K562 (cell line): ENCODE data around the gene WDR1. TPM values are rescaled to one million over a fixed set of nuclear protein-coding genes. Genes with fewer than 3 reads are reported as not detected.

Source experiments
- CBFA2T2 ChIP-seq: fragments of 450-650 bp; conservative IDR thresholded peaks from 2 replicates; pipeline ENCODE4 v1.6.1; 2017; ENCODE audit warnings: mild to moderate bottlenecking
- CBX5 ChIP-seq: IDR thresholded peaks from 2 replicates; pipeline ENCODE4 v1.6.1; 2014; ENCODE audit warnings: low read depth, borderline replicate concordance
- EGR1 ChIP-seq: fragments of 450-650 bp; conservative IDR thresholded peaks from 2 replicates; pipeline ENCODE4 v1.6.1; 2017; ENCODE audit warnings: mild to moderate bottlenecking
- HMBOX1 ChIP-seq: sonication (generic); IDR thresholded peaks from 2 replicates; pipeline ENCODE4 v1.6.1; 2016
- HNRNPL ChIP-seq: fragments of 200-400 bp; formaldehyde crosslinking; IDR thresholded peaks from 2 replicates; pipeline ENCODE4 v1.6.1; 2017; ENCODE audit warnings: low read depth, mild to moderate bottlenecking, low read length
- KAT7 ChIP-seq: sonication (generic); formaldehyde crosslinking; IDR thresholded peaks from 2 replicates; pipeline ENCODE4 v1.8.0; 2022; ENCODE audit warnings: missing genetic modification reagents, mild to moderate bottlenecking, borderline replicate concordance
- NRF1 ChIP-seq, 2 experiments: fragments of 450-650 bp; IDR thresholded peaks in 1 of 2; conservative IDR thresholded peaks in 1 of 2; 2 replicates each; pipeline ENCODE4 v1.6.1; 2014; ENCODE audit warnings: mild to moderate bottlenecking in 2 of 2
- POLR2A ChIP-seq: fragments of 450-650 bp; conservative IDR thresholded peaks from 2 replicates; pipeline ENCODE4 v1.6.1; 2016
- POLR2AphosphoS5 ChIP-seq: IDR thresholded peaks from 2 replicates; pipeline ENCODE4 v1.6.1; 2011; ENCODE audit warnings: mild to moderate bottlenecking, low read depth, low read length, moderate library complexity; ENCODE audit not compliant: control insufficient read depth, insufficient read depth
- POLR3A ChIP-seq: IDR thresholded peaks from 2 replicates; pipeline ENCODE4 v1.6.1; 2011; ENCODE audit warnings: borderline replicate concordance, mild to moderate bottlenecking, moderate library complexity; ENCODE audit not compliant: insufficient read length, insufficient read depth; ENCODE audit errors: extremely low read depth
- PRDM10 ChIP-seq: fragments of 450-650 bp; IDR thresholded peaks from 2 replicates; pipeline ENCODE4 v1.6.1; 2018; ENCODE audit not compliant: partially characterized antibody
- PRPF4 ChIP-seq: fragments of 200-400 bp; formaldehyde crosslinking; IDR thresholded peaks from one replicate; pipeline ENCODE4 v1.6.1; 2017; ENCODE audit warnings: low read length, low read depth, mild to moderate bottlenecking; ENCODE audit not compliant: insufficient read depth, poor library complexity, severe bottlenecking
- RBFOX2 ChIP-seq: fragments of 200-400 bp; formaldehyde crosslinking; IDR thresholded peaks from 2 replicates; pipeline ENCODE4 v1.6.1; 2017; ENCODE audit warnings: low read depth, mild to moderate bottlenecking, low read length, moderate library complexity
- RBM22 ChIP-seq: fragments of 200-400 bp; formaldehyde crosslinking; IDR thresholded peaks from 2 replicates; pipeline ENCODE4 v1.6.1; 2018; ENCODE audit warnings: low read length, low read depth; ENCODE audit not compliant: poor library complexity, severe bottlenecking
- SAP30 ChIP-seq: fragments of 200-600 bp; sonication (generic); IDR thresholded peaks from 2 replicates; pipeline ENCODE4 v1.6.1; 2012; ENCODE audit warnings: borderline replicate concordance, low read depth, mild to moderate bottlenecking, moderate library complexity, low read length, control low read depth, inconsistent platforms; ENCODE audit not compliant: insufficient read depth, poor library complexity, severe bottlenecking
- TEAD2 ChIP-seq: fragments of 450-650 bp; IDR thresholded peaks from 2 replicates; pipeline ENCODE4 v1.6.1; 2016; ENCODE audit warnings: missing genetic modification characterization, control low read depth, missing compliant biosample characterization
- ZBTB34 ChIP-seq: fragments of 250-450 bp; sonication (Bioruptor Pico); IDR thresholded peaks from 2 replicates; pipeline ENCODE4 v1.8.0; 2021; ENCODE audit warnings: mild to moderate bottlenecking, moderate library complexity
- ZC3H4 ChIP-seq: sonication (generic); formaldehyde crosslinking; IDR thresholded peaks from 2 replicates; pipeline ENCODE4 v1.9.0; 2021; ENCODE audit warnings: missing genetic modification reagents, borderline replicate concordance
- ZFPM2 ChIP-seq: fragments of 250-450 bp; sonication (Bioruptor Pico); IDR thresholded peaks from 2 replicates; pipeline ENCODE4 v1.5.1; 2022; ENCODE audit warnings: mild to moderate bottlenecking
- ZNF133 ChIP-seq: fragments of 250-450 bp; sonication (Bioruptor Pico); IDR thresholded peaks from 2 replicates; pipeline ENCODE4 v1.4.0; 2020; ENCODE audit warnings: mild to moderate bottlenecking
- ZNF589 ChIP-seq: fragments of 200-800 bp; sonication (Bioruptor generic); IDR thresholded peaks from 2 replicates; pipeline ENCODE4 v1.6.1; 2016; ENCODE audit warnings: low read depth, missing genetic modification characterization, missing compliant biosample characterization
- ZNF780A ChIP-seq: fragments of 250-450 bp; sonication (Bioruptor Pico); IDR thresholded peaks from 2 replicates; pipeline ENCODE4 v1.5.0; 2021; ENCODE audit warnings: mild to moderate bottlenecking
- polyA plus RNA-seq, 8 experiments: library from polyadenylated mRNA; depleted of rRNA in 4 of 8; stranded (reverse) in 5 of 8; unstranded in 3 of 8; fragments of >200 nt; fragmentation: Nextera tagmentation in 2 of 8; fragmentation: Illumina TruSeq in 1 of 8; extraction: Ambion mirVana in 2 of 8; extraction: Trizol in 1 of 8; gene quantifications; 2 replicates each; pipeline versions ENCODE4 v1.2.1 to v1.2.3, GENCODE V29; 2011 to 2014; ENCODE audit warnings: inconsistent platforms in 1 of 8, missing spikeins in 1 of 8
- total RNA-seq, 7 experiments: library from RNA; depleted of rRNA in 6 of 7; stranded (reverse); fragments of >200 nt in 6 of 7; fragmentation: Illumina TruSeq in 2 of 7; extraction: Trizol in 2 of 7; gene quantifications; 2 replicates each; pipeline versions ENCODE4 v1.2.1 to v1.2.3, GENCODE V29; 2011 to 2021; ENCODE audit warnings: low replicate concordance in 1 of 7

The WDR1 gene
- total and polyA plus RNA-seq, 9 of the 15 experiments (the other 6 are each of a cell fraction or from before 2014, with no cell fraction given): 16.1 to 213 (median 125) TPM

DNA sequence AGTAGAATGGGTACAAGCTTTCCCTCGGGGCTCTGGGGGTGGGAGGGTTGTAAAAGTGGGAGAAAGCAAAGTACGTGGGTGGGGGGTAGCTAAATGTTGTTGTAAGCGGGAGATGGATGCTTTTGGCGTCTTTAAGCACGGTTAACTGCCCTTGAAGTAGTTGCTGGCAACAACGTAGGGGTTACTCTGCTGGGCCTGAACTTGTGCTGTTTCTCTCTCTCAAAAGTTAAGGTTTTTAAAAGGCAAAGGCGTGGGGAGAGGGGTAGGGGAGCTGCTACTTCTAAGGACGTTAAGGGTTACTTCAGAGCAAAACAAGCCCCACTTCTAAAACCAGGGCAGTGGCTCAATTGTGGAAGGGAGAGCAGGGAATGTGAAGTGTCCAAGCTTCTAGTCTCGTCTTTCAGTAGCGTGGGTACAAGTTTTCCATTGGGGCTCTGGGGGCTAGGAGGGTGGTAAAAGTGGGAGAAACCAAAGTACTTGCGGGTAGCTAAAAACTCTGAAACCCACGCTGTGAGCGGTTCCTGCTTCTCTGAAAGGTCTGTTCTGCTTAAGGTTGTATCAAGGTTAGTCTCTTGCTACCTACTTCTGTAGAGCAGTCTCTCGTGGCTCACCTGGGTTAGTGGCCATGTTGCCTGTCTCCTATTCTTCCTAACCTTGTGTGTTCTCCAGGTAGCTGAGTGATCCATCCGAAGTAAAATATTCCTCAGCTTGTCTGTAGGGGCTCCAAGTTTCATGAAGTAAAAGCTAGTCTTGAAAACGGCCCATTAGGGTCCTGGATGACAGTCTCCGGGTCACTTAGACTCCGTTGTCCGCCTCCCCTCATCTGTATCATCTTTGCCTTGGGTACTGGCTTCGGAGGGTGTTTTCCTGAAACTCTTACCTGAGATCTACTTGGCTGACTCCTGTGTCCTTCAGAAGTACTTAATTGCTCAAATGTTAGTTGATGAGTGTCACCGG, 1.7 kb upstream of the WDR1 start (continued):
- TF ChIP-seq POLR3A (no peak), HMBOX1 (0 out of 2 replicates have a peak, but pooled peaks have one; percentile 18), CBFA2T2 (no peak), POLR2AphosphoS5 (peak; percentile 9), ZC3H4 (CRISPR knock-in tag) (0 out of 2 replicates have a peak, but pooled peaks have one; percentile 19), NRF1 (conservative IDR thresholded peaks at IDR 0.05 in 1 of 2, IDR thresholded peaks at IDR 0.05 in 1 of 2) (no peak), RBFOX2 (peak; percentile 83), PRPF4 (peak; percentile 50), SAP30 (no peak), ZNF133 (CRISPR knock-in tag) (no peak), PRDM10 (peak; percentile 68), HNRNPL (peak; percentile 48; the same call in 1 of the 2 replicates), TEAD2 (no peak), CBX5 (no peak), ZFPM2 (CRISPR knock-in tag) (no peak), RBM22 (peak; percentile 89), POLR2A (peak; percentile 56), KAT7 (CRISPR knock-in tag) (peak; percentile 59; the same call in 1 of the 2 replicates), ZNF780A (CRISPR knock-in tag) (no peak), ZNF589 (CRISPR knock-in tag) (no peak), EGR1 (peak; percentile 34; the same call in 1 of the 2 replicates), ZBTB34 (CRISPR knock-in tag) (no peak)
